HG02840 (cell line): Measurements from ENCODE around the gene ZNF385A.

ENCODE experiments used
- ATAC-seq: cut with Tn5 transposase; IDR thresholded peaks from one replicate; pipeline ENCODE4 v1.9.1; 2021; ENCODE audit warnings: mild to moderate bottlenecking, moderate library complexity, moderate number of reproducible peaks; ENCODE audit not compliant: unreplicated experiment, low FRiP score

Gene ZNF385A

DNA sequence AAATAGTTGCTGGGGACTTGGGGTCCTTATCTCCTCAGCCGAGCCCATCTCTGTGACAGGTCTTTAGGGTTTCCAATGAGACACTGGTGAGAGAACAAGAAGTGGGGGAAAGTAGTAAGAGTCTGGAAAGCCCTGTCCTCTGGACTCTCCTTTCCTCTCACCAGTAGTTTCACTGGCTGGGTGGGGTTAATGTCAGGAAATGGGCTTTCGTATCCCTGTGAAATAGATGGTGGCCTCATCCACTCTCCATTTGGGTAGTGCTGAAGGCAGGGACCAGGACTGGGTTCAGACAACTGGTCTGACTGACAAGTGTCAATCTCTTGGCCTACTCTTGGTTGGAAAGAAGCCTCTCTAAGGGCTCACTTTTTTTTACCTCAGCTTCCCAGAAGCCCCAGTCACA, 7.5 kb downstream of the ZNF385A start:
- no peak for ATAC-seq

DNA sequence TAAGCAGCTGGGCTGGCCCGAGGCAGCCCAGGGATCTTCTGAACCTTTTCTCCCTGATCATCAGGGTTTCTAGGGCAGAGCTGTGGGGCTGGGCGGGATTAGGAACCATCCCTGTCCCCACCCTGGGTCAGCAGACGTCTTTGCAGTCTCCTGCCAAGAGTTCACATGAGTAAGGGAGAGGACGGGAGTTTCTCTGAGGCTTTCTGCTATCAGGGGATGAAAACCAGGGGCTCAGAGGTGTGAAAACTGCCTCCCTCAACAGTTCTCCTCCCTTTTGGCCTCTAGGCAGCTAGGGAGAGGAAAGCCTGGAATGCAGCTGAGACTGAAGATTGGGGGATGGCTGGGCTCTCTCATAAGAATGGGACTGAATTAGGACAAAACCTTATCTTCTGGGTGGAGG, 7.9 kb downstream of the ZNF385A start:
- ATAC-seq: no peak

DNA sequence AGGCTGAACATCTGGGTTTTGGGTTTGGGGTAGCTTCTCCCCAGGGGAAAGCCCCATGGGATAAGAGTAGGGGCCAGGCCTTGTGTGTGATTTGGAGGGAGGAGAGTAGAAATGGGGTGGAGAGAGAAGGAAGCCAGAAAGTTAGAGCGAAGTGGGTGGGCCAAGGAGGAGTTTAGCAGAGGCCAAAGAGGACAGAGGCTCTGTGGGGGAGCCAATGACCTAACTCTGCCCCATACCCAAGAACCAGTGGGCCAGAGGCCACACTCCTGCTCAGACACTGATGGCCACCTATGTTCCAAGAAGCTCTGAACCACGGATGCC, 9.3 kb downstream of the ZNF385A start:
- ATAC-seq: no peak

DNA sequence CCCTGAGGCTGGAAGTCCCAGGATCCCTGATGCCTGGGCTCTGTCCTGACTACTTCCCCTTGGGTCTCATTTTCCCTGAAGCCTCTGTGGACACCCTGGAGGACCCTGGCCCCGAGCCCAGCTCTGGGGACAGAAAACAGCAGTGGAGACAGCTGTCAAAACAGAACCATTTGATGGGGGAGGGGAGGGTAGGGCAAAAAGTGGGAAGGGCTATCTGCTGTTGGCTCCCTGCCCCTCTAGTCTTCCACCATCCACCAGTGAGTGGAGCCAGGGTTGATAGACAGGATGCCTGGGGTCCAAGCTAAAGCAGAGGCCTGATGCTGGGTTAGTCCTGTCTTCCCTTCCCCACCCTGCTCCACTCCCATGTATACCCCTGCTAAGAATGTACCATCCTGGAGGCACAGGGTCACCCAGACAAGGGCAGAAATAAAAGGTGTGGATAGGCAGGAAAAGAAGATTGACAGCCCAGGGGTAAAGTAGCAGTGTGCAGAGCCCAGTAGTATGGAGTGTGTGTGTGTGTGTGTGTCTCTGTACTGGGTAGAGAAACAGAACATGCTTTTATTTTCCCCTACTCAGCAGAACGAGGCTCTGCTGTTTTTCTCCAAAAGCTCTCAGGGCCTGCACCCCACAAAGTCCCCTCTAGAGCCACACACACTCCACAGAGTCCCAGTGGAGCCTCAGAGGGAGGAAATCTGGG, 9.8 kb downstream of the ZNF385A start:
- no peak for ATAC-seq

DNA sequence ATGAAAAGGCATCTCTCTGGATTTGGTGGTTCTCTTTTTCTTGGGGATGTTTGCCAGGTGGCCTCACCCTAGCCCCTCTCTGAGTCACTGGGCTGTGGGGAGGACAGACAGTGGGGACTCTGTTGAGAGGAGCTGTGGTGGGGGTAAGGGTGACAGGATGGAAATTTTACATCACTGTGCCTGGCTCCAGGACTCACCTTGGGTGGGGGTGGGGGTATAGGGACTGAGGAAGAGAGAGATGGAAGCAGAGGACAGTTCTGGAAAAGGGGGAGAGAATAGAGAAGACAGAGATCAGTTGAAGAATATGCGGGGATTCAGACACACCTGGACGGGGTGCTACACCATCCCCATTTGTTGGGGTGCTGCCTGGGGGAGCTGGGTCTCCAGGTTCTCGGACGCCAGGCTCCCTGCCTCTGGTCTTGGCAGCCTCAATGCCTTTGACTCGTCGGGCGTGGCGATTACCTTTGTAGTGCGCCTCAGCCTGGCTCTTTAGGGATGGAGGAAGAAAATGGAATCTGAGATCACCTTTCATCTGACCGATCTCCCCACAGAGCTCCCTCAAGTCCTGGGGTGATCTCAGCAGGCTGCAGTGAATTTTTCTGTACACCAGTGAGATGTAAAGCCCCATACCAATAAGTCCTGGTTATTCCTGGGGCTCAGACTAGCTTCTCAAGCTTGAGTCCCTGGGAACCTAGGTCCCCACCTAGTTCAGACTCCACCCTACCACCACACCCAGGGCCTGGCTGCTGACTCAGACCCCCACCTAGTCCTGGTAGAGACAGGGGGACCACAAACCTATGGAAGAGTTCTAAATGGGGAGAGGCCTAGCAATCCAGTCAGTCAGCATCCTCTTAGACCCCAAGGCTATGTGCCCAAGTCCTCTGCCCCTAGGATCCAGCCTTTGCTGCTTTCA, 10.6 kb downstream of the ZNF385A start:
- ATAC-seq: no peak

DNA sequence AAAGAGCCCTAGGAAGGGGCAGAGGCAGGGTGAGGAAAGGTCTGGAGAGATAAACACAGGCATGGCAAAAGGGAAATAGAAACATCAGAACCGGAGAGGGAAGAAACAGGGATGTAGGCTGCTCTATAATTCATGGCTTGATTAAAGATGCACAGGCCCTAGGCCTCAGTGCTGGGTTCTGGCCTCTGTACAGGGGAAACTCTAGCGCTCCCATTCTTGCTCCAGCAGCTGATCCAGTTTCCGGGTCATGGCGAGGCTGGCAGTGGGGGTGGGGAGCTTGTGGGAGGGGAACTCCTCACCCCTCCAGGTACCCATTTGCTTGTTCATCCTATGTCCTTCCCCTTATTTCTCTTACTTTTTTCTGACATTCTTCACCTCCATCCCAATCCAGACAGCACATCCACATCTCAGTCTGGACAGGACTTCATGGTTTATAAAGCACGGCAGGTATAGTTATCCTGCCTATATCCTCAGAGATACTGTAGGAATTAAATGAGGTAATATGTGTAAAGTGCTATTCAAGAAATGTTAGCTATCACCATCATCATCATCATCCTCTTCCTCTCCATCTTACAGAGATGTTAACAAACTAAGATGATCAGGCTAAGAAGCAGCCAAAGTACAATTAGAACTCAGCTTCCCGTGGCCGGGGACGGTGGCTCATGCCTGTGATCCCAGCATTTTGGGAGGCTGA, 12.3 kb downstream of the ZNF385A start:
- ATAC-seq: no peak

DNA sequence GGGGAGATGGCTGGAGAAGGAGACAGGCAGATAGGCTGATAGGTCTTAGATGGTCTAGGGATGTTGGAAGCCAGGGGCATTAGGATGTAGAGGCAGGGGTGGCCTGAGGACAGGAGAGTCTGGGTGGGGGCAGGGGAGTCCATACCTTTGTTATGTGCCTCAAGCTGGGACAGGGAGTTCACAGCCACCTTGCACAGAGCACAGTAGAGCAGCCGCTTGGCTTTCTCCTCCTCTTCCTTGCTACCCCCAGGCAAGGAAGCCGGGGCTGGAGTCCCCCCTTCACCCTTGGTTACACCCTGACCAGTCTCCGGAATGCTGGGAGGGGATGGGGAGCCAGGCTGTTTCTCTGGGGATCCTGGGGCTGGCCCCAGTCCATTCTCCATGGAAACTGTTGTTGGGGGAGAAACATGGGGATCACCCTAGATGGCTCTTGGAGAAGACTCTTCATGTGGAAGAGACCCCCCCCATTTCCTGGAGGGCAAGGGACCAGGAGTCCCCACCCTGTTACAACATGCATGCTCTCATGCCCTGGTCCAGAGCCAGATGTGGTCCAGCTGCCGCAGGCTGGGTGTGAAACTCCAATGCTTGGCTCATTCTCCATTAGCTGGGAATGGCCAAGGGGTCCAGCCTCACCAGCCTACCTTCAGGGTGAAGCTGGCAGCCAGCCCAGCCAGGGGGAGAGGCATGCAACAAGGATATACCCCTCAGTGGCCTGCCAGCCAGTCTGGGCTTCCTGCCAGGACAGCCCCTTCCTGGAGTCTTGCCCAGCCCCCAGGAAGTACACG, 13.0 kb downstream of the ZNF385A start:
- no peak for ATAC-seq

DNA sequence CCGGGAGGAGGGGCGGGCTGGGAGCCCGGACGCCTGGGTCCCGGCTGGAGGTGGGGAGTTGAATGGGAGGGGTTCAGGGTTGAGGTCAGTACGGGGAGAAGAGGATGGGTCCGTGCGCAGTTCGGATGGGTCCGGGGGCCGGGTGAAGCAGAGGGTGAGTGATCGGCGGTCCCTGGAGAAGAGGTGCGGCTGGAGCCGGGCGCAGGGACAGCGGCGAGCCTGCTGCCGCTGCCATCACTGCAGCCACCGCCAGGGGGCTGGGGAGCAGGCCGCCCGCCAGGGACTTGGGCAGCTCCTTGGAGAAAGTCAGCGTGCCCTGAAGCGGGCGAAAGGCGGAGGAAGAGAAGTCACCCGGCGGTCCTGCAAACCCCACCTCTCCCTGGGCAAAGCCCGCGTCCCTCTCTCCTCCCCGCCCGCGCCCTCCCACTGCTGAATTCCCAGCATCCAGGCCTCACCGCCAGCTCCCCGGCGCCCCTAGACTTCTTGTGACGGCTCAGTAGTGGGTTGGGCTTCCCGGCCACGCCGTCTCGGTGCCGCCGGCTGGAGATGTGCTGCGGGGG, 14.3 kb downstream of the ZNF385A start:
- no peak for ATAC-seq

DNA sequence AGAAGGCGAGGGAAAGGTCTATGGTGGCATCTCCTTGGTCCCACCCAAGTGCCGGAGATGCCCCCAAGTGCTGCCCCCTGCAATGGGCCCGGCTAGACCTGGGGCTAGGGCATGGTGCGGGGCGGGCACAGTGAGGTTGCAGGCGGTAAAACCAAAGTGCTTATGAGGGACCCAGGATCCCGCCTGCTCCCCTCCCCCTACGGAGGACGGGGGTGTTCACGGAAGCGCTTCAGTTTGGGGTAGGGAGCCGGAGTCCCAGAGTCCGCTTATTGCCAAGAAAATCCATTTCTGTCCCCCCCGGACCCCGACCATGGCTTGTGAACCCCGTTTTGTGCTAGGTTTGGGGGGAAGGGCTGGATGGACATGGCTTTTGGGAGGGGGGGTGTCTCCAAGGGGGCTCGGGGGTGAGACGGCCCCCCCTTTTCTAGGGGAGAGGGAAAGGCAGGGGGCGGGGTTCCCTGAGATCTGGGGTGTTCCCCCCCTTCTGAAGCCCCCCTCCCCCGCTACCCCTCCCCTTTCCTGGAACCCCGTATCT, 14.9 kb downstream of the ZNF385A start:
- ATAC-seq: no peak

DNA sequence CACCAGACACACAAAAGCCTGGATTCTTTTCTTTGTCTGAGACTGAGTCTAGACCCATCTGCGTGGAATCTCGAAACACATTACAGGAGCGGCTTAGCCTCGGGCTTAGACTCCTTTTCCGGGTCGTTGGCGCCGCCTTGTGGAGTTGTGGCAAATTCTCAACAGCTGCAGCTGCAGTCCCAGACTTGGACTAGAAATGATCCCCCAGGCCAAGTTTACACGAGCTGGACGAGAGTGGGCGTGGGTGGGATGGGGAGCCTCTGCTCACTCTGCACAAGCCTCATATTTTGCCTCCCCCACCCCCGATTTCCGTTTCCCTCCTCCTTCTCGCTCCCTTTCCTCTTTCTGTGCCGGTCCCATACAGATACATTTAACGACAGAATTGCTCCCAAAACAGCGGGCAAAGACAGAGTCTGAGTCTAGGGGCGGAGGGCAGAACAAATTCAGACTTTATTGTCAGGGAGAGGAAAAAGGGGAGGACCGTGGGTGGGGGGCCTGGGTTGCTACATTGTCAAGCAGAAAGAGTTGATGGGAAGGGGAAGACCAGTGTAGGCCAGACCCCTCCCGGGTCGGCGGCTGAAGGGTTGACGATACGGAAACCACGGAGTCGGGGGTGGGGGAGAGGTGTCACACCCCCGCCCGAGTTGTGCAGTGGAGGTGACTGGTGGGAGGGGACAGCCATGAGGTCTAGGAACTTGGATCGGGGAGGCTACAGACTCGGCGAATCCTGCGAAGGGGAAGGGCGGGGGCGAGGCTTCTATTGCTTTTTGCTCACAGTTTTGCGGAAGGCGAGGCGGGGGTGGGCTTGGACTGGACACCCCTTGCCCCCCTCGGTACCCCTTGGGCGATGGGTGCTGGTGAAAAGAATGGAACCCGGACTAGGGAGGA, 15.6 kb downstream of the ZNF385A start:
- ATAC-seq: peak; percentile 67

DNA sequence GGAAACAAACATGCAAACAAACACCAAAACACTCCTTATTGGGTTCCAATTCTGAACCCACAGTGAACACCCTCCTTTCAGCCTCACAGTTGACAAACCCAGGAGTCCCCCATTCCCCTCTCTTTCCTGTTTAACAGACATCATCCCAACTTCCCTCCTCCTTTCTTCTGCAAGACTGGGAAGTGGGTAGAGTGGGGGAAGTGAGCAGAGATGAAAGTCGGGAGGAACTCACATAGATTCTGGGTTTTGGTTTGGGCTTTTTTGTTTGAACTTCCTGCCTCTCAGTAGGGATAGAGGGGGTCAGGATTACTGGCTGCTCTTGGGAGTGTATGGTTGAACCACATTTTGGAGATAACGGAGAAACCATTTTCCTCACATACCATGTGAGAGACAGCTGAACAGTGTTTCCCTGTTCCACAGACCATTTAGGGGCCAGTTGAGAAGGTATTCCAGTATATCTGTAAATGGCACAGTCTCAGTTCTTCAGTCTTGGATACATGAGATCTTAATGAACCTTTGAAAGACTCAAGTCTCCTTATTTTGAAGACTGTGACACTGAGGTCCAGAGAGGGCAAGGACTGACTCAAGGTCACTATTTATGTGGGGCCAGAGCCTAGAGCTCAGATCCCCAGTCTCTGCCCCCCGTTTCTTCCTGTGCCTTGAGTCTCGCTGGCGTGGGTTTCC, 16.4 kb downstream of the ZNF385A start:
- no peak for ATAC-seq

DNA sequence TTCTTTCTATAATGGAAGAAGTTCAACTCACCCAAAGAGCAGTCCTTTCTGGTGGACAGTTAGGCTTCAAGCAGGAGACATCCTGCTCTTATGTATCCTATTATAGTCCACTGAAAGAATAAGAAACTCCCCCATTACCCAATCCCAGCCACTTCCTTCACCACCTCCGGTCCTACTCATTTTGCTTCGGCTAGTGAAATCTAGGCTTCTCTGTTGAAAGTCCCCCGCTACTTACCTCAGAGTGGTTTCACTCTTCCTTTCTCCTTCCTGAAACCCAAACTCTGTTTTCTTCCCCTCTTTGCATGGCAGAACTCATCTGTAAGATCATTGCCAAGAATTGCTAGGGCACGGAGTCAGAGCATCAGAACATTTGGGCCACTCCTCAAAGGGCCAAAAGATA, 20.1 kb downstream of the ZNF385A start, which contains the start of gene GPR84:
Gene GPR84 (minus strand): TSS at position 74 of the 400 bp plus-strand sequence. CDS start 635 bp downstream, outside the sequence.
- ATAC-seq: no peak

DNA sequence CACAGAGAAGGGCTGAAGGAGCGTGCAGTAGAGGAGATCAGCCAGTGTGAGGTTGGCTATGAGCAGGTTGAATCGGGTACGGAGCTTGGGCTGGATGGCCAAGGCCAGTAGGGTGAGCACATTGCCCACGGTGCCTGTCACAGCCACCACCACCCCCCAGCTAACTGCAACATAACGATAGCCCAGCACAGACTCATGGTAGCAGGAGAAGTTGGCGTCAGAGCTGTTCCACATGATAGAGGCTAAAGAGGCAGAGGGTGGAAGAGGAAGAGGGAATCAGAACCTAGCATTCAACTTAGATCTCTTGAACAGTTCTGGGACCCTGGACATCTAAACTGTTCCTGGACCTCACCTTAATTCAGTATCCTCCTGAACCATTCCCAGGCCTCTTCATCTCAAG, 20.9 kb downstream of the ZNF385A start:
- no peak for ATAC-seq

DNA sequence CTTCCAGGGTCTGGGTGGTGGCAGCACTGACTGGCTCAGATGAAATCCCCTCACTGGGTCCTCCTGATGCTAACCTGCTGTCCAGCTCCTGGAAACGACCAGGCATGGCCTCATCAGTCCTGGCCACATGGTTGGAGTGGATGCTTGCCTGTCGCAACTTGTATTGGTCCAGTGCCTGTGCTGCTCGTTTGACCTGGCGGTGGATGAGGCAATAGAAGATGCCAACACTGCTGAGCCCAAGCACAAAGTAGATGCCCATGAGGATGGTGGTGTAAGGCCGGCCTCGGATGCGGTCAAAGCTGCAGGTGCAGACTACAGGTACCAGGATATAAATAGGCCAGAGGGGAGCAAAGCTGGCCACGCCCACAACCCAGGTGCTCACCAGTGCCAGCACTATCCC, 21.5 kb downstream of the ZNF385A start:
- ATAC-seq: no peak

DNA sequence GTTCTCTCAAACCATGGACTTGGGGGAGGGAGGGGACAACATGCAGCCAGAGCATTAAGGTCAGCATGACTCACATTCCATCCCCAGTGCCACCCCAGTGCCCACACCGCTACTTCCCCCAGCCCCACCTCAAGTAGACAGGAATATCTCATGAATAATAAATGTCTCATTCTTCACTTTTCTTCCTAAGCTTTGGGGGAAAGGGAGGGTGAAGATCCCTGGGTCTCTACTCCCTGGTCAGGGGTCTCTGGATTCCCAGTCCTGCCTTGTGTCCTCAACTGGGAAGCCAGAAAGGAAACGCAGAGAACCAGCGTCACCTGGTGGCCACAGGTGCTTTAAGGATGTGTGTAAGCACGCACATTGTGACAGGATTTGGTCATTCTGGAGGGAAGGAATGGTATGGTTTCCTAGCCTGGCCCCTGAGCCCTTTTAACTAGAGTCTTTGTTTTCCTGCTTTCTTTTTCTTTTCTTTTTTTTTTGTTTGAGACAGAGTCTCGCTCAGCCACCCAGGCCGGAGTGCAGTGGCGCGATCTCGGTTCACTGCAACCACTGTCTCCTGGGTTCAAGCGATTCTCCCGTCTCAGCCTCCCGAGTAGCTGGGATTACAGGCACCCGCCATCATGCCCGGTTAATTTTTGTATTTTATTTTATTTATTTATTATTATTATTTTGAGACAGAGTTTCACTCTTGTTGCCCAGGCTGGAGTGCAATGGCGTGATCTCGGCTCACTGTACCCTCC, 23.6 kb downstream of the ZNF385A start:
- no peak for ATAC-seq

DNA sequence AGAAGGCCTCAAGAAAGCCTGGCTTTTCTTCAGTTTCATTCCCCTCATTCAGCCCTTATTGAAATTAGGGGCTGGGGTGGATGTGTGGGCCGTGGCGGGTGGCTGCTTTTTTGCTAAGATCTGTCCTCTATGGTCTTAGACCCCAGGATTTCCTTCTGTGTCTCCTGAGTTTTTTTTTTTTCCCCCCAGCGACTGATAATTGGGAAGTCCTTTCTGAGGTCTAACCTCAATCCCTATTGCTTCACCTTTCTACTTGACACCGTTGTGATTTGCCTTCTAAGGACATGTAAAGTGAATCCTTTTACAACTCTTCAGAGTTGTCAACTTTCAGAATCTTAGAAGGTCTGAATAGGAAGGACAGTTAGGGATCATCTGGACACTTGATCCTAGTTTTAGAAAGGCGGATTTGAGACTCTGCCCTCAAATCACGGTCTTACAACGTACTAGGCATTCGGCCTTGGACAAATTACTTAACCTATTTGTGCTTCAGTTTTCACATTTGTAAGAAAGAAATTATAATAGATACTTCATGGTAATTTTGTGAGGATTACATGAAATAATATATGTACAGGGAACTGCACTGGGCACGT, 24.7 kb downstream of the ZNF385A start:
- ATAC-seq: no peak
